Neural progenitor cell (in vitro differentiated cells): ENCODE measurements around the gene CSK. TPM values are rescaled to one million over a fixed set of nuclear protein-coding genes. Genes with fewer than 3 reads are reported as not detected.
A peak's percentile ranks its signal among the peaks of the same experiment; 100 is the strongest.

Source experiments
- DNase-seq: peaks from one replicate; pipeline ENCODE4 v3.0.0-alpha.2; 2016; ENCODE audit warnings: low spot score
- H2AFZ ChIP-seq: fragments of 200-600 bp; sonication (generic); replicated peaks from 2 replicates; pipeline ENCODE4 v1.6.1; 2016; ENCODE audit warnings: antibody characterized with exemption
- H3F3A ChIP-seq: fragments of 200-600 bp; sonication (generic); 2 replicates; pipeline ENCODE4 v1.6.1; 2016; ENCODE audit warnings: antibody characterized with exemption, low read depth
- H3K27ac ChIP-seq: fragments of 200-600 bp; sonication (generic); 2 replicates; pipeline ENCODE4 v1.5.1; 2016; ENCODE audit warnings: mild to moderate bottlenecking
- H3K27me3 ChIP-seq: fragments of 200-600 bp; sonication (generic); 2 replicates; pipeline ENCODE4 v1.6.1; 2016; ENCODE audit warnings: mild to moderate bottlenecking, moderate library complexity
- H3K36me3 ChIP-seq: fragments of 200-600 bp; sonication (generic); 2 replicates; pipeline ENCODE4 v1.5.1; 2016
- H3K4me1 ChIP-seq: fragments of 200-600 bp; sonication (generic); 2 replicates; pipeline ENCODE4 v1.6.1; 2016; ENCODE audit warnings: mixed run types
- H3K4me2 ChIP-seq: fragments of 200-600 bp; sonication (generic); 2 replicates; pipeline ENCODE4 v1.6.1; 2016
- H3K4me3 ChIP-seq: fragments of 200-600 bp; sonication (generic); 2 replicates; pipeline ENCODE4 v1.5.1; 2016
- H3K79me2 ChIP-seq: fragments of 200-600 bp; sonication (generic); 2 replicates; pipeline ENCODE4 v1.6.1; 2016; ENCODE audit warnings: low read depth
- H3K9ac ChIP-seq: fragments of 200-600 bp; sonication (generic); 2 replicates; pipeline ENCODE4 v1.6.1; 2016
- H3K9me3 ChIP-seq: fragments of 200-600 bp; sonication (generic); 2 replicates; pipeline ENCODE4 v1.5.1; 2016; ENCODE audit warnings: low read depth
- H4K20me1 ChIP-seq: fragments of 200-600 bp; sonication (generic); 2 replicates; pipeline ENCODE4 v1.6.1; 2016; ENCODE audit warnings: low read depth
- H3K27ac Mint-ChIP-seq: 3 replicates; pipeline ENCODE4 v1.8.0; 2021; ENCODE audit warnings: mixed read lengths
- H3K27me3 Mint-ChIP-seq: 2 replicates; pipeline ENCODE4 v1.8.0; 2022; ENCODE audit warnings: low read depth, mild to moderate bottlenecking, inconsistent platforms, moderate library complexity, mixed read lengths; ENCODE audit not compliant: insufficient read depth
- H3K36me3 Mint-ChIP-seq: 3 replicates; pipeline ENCODE4 v1.8.0; 2021; ENCODE audit warnings: mixed read lengths
- H3K4me1 Mint-ChIP-seq: 3 replicates; pipeline ENCODE4 v1.8.0; 2021; ENCODE audit warnings: mixed read lengths
- H3K4me3 Mint-ChIP-seq: 3 replicates; pipeline ENCODE4 v1.8.0; 2021; ENCODE audit warnings: mild to moderate bottlenecking, moderate library complexity, mixed read lengths
- H3K9me3 Mint-ChIP-seq: 3 replicates; pipeline ENCODE4 v1.8.0; 2020; ENCODE audit warnings: mixed read lengths
- CTCF ChIP-seq: fragments of 200-600 bp; sonication (generic); IDR thresholded peaks from 2 replicates; pipeline ENCODE4 v1.5.1; 2017; ENCODE audit warnings: antibody characterized with exemption, mild to moderate bottlenecking
- EZH2 ChIP-seq: fragments of 200-600 bp; sonication (generic); IDR thresholded peaks from 2 replicates; pipeline ENCODE4 v1.6.1; 2017; ENCODE audit warnings: antibody characterized with exemption, mild to moderate bottlenecking, moderate library complexity
- EZH2phosphoT487 ChIP-seq: fragments of 200-600 bp; sonication (generic); IDR thresholded peaks from 2 replicates; pipeline ENCODE4 v1.6.1; 2017; ENCODE audit warnings: antibody characterized with exemption
- total RNA-seq: library from RNA; depleted of rRNA; stranded (reverse); fragments of >200 nt; gene quantifications from 2 replicates; pipeline ENCODE4 v1.2.3, GENCODE V29; 2015; ENCODE audit warnings: low replicate concordance

CSK gene
- total RNA-seq, 1 donor from 2014 or later, result 18.3 TPM

GRCh38 chr15:74773731-74774252 lies 8.1 kb upstream of the CSK start:
- H3K4me2 ChIP-seq, result peak overlapping the region; percentile 33
- peaks cover 28% of the 10 kb centered on the region for H3K4me1 ChIP-seq
- Mint-ChIP-seq H3K36me3 (no peaks in the 10 kb centered on the region), H3K4me1 (peaks cover 63% of the 10 kb centered on the region), H3K27me3 (peaks cover 21% of the 10 kb centered on the region), H3K9me3 (no peaks in the 10 kb centered on the region), H3K4me3 (peak overlapping the region; percentile 52), H3K27ac (peak overlapping the region; percentile 94)
- no peaks in the 10 kb centered on the region for H3K36me3 ChIP-seq
- no peaks in the 10 kb centered on the region for H3K79me2 ChIP-seq
- DNase-seq, result peak; percentile 73
- H3F3A ChIP-seq, result peaks cover 26% of the 10 kb centered on the region
- no peaks in the 10 kb centered on the region for H3K9me3 ChIP-seq
- no peak for TF ChIP-seq EZH2
- no peak for TF ChIP-seq EZH2phosphoT487
- TF ChIP-seq CTCF, result no peak
- no peak overlapping the region for H3K27ac ChIP-seq
- no peaks in the 10 kb centered on the region for H4K20me1 ChIP-seq
- peaks cover 16% of the 10 kb centered on the region for H3K27me3 ChIP-seq
- no peak overlapping the region for H2AFZ ChIP-seq
- H3K9ac ChIP-seq, result no peak overlapping the region
- no peak overlapping the region for H3K4me3 ChIP-seq

DNA sequence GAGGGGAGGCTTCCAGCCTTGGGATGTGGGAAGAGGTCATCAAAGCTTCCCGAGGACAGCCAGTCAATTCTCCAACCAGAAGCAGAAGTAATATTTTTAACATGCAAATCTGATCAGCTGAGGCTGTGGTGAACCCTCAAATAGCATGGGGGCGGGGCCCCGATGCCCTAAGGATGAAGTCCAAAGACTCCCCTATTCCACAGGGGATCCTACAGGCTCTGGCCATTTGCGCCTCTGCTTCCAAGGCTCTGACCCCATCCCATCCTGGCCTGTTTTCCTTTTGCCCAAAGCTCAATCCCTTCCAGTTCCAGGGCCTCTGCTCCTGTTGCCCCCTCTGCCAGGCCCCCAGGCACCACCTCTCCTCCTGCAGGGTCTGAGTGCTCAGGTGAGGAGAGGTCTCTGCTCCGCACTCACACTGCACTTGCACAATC lies 6.7 kb upstream of the CSK start:
- Histone ChIP-seq H3K9me3 (no peaks in the 10 kb centered on the region), H3K79me2 (no peaks in the 10 kb centered on the region), H3K4me2 (no peak overlapping the region), H3K4me1 (peaks cover 28% of the 10 kb centered on the region), H3K9ac (no peak overlapping the region), H2AFZ (no peak overlapping the region), H3K27ac (no peak overlapping the region), H4K20me1 (no peaks in the 10 kb centered on the region), H3K4me3 (no peak overlapping the region), H3K36me3 (no peaks in the 10 kb centered on the region), H3F3A (peaks cover 26% of the 10 kb centered on the region), H3K27me3 (peaks cover 13% of the 10 kb centered on the region)
- peaks cover 72% of the 10 kb centered on the region for H3K4me1 Mint-ChIP-seq
- no peak for DNase-seq
- H3K27me3 Mint-ChIP-seq, result peaks cover 20% of the 10 kb centered on the region
- no peaks in the 10 kb centered on the region for H3K36me3 Mint-ChIP-seq
- H3K9me3 Mint-ChIP-seq, result no peaks in the 10 kb centered on the region
- H3K4me3 Mint-ChIP-seq, result no peak overlapping the region
- no peak overlapping the region for H3K27ac Mint-ChIP-seq
- TF ChIP-seq EZH2phosphoT487 (no peak), CTCF (no peak), EZH2 (no peak)

GRCh38 chr15:74775894-74776293 lies 6.0 kb upstream of the CSK start:
- Histone ChIP-seq H2AFZ (no peak overlapping the region), H4K20me1 (no peaks in the 10 kb centered on the region), H3K27ac (no peak overlapping the region), H3K4me2 (no peak overlapping the region), H3F3A (peaks cover 26% of the 10 kb centered on the region), H3K9me3 (no peaks in the 10 kb centered on the region), H3K27me3 (peaks cover 13% of the 10 kb centered on the region), H3K79me2 (no peaks in the 10 kb centered on the region), H3K4me1 (peaks cover 28% of the 10 kb centered on the region), H3K36me3 (no peaks in the 10 kb centered on the region), H3K4me3 (no peak overlapping the region), H3K9ac (no peak overlapping the region)
- Mint-ChIP-seq H3K27ac (no peak overlapping the region), H3K36me3 (no peaks in the 10 kb centered on the region), H3K4me3 (no peak overlapping the region), H3K4me1 (peaks cover 79% of the 10 kb centered on the region), H3K9me3 (no peaks in the 10 kb centered on the region), H3K27me3 (peaks cover 20% of the 10 kb centered on the region)
- no peak for TF ChIP-seq EZH2phosphoT487
- no peak for TF ChIP-seq EZH2
- TF ChIP-seq CTCF, result no peak
- no peak for DNase-seq
